WTC11 (cell line): ENCODE results near the gene PRPF31. TPM values are rescaled to one million over a fixed set of nuclear protein-coding genes. Genes with fewer than 3 reads are reported as not detected.
A peak's percentile ranks its signal among the peaks of the same experiment; 100 is the strongest.

Source experiments
- ATAC-seq: fragments of 200-7000 bp; cut with Tn5 transposase; 2 replicates; pipeline ENCODE4 v1.10.0; 2021; ENCODE audit warnings: mild to moderate bottlenecking, moderate library complexity
- CTCF ChIA-PET: fragments of 300-600 bp; sonication (Branson Sonifier 250); formaldehyde crosslinking; loops from one replicate; lab custom pipeline; 2021; ENCODE audit warnings: antibody characterized with exemption; lab: Charles Lee
- POLR2A ChIA-PET: fragments of 350-600 bp; sonication (Branson Sonifier 250); formaldehyde crosslinking; loops from one replicate; lab custom pipeline; 2021; ENCODE audit warnings: antibody characterized with exemption; lab: Charles Lee
- DNase-seq: peaks from one replicate; pipeline ENCODE4 v3.0.0; 2021; ENCODE audit warnings: low spot score
- H3K27ac Mint-ChIP-seq: 2 replicates; pipeline ENCODE4 v1.8.0; 2021; ENCODE audit warnings: mixed read lengths
- H3K27me3 Mint-ChIP-seq: 2 replicates; pipeline ENCODE4 v1.8.0; 2021; ENCODE audit warnings: low read depth, mild to moderate bottlenecking, moderate library complexity, mixed read lengths
- H3K36me3 Mint-ChIP-seq: 2 replicates; pipeline ENCODE4 v1.8.0; 2021; ENCODE audit warnings: mixed read lengths
- H3K4me1 Mint-ChIP-seq: 2 replicates; pipeline ENCODE4 v1.8.0; 2022; ENCODE audit warnings: mixed read lengths
- H3K4me3 Mint-ChIP-seq: 2 replicates; pipeline ENCODE4 v1.8.0; 2021; ENCODE audit warnings: mild to moderate bottlenecking, moderate library complexity, mixed read lengths
- H3K9me3 Mint-ChIP-seq: 2 replicates; pipeline ENCODE4 v1.8.0; 2021; ENCODE audit warnings: mixed read lengths
- NFYB ChIP-seq: sonication (generic); formaldehyde crosslinking; conservative IDR thresholded peaks from 2 replicates; pipeline ENCODE4 v1.8.0; 2022; ENCODE audit warnings: low read depth, missing genetic modification reagents
- SMAD3 ChIP-seq: sonication (generic); formaldehyde crosslinking; IDR thresholded peaks from 2 replicates; pipeline ENCODE4 v1.8.0; 2022; ENCODE audit warnings: missing genetic modification reagents, mild to moderate bottlenecking, borderline replicate concordance
- SMAD4 ChIP-seq: sonication (generic); formaldehyde crosslinking; IDR thresholded peaks from 2 replicates; pipeline ENCODE4 v1.8.0; 2022; ENCODE audit warnings: mild to moderate bottlenecking, missing genetic modification reagents
- SOX15 ChIP-seq: fragments of 250-450 bp; sonication (Bioruptor Pico); IDR thresholded peaks from 2 replicates; pipeline ENCODE4 v1.9.0; 2021; ENCODE audit warnings: mild to moderate bottlenecking
- TEAD4 ChIP-seq: sonication (generic); formaldehyde crosslinking; IDR thresholded peaks from 2 replicates; pipeline ENCODE4 v1.8.0; 2022; ENCODE audit warnings: mild to moderate bottlenecking, missing genetic modification reagents
- ZNF396 ChIP-seq: fragments of 250-450 bp; sonication (Bioruptor Pico); IDR thresholded peaks from 2 replicates; pipeline ENCODE4 v1.8.0; 2021; ENCODE audit warnings: mild to moderate bottlenecking, moderate library complexity, borderline replicate concordance
- ZNF423 ChIP-seq: fragments of 250-450 bp; sonication (Bioruptor Pico); IDR thresholded peaks from 2 replicates; pipeline ENCODE4 v2.1.2; 2022; ENCODE audit warnings: mild to moderate bottlenecking, moderate library complexity
- total RNA-seq: library from RNA; stranded (reverse); gene quantifications from 3 replicates; pipeline ENCODE4 v1.2.3, GENCODE V29; 2021
- TF ChIP-seq, protein P1 (sequence below): fragments of 200-600 bp; IDR thresholded peaks from 2 replicates; pipeline ENCODE4 v1.8.0; 2022; ENCODE audit warnings: antibody characterized with exemption
- TF ChIP-seq, protein P2 (sequence below): sonication (generic); formaldehyde crosslinking; IDR thresholded peaks from 2 replicates; pipeline ENCODE4 v1.8.1; 2022; ENCODE audit warnings: missing genetic modification reagents, borderline replicate concordance
- TF ChIP-seq, protein P3 (sequence below): sonication (generic); formaldehyde crosslinking; IDR thresholded peaks from 2 replicates; pipeline ENCODE4 v1.8.0; 2023; ENCODE audit warnings: missing genetic modification reagents, mild to moderate bottlenecking, borderline replicate concordance
- TF ChIP-seq, protein P4 (sequence below): sonication (generic); formaldehyde crosslinking; IDR thresholded peaks from 2 replicates; pipeline ENCODE4 v1.8.0; 2022; ENCODE audit warnings: mild to moderate bottlenecking, missing genetic modification reagents
- TF ChIP-seq, protein P5 (sequence below): sonication (generic); formaldehyde crosslinking; IDR thresholded peaks from 2 replicates; pipeline ENCODE4 v1.8.0; 2022; ENCODE audit warnings: mild to moderate bottlenecking, missing genetic modification reagents
- TF ChIP-seq, protein P6 (sequence below): sonication (generic); formaldehyde crosslinking; IDR thresholded peaks from 2 replicates; pipeline ENCODE4 v1.8.0; 2022; ENCODE audit warnings: mild to moderate bottlenecking, missing genetic modification reagents
- TF ChIP-seq, protein P7 (sequence below): fragments of 250-450 bp; sonication (Bioruptor Pico); IDR thresholded peaks from 2 replicates; pipeline ENCODE4 v1.8.0; 2021; ENCODE audit warnings: mild to moderate bottlenecking
- TF ChIP-seq, protein P8 (sequence below): sonication (generic); formaldehyde crosslinking; IDR thresholded peaks from 2 replicates; pipeline ENCODE4 v1.8.0; 2023; ENCODE audit warnings: missing genetic modification reagents

The PRPF31 gene
- total RNA-seq, 1 experiment from 2014 or later, result 92.8 TPM

DNA sequence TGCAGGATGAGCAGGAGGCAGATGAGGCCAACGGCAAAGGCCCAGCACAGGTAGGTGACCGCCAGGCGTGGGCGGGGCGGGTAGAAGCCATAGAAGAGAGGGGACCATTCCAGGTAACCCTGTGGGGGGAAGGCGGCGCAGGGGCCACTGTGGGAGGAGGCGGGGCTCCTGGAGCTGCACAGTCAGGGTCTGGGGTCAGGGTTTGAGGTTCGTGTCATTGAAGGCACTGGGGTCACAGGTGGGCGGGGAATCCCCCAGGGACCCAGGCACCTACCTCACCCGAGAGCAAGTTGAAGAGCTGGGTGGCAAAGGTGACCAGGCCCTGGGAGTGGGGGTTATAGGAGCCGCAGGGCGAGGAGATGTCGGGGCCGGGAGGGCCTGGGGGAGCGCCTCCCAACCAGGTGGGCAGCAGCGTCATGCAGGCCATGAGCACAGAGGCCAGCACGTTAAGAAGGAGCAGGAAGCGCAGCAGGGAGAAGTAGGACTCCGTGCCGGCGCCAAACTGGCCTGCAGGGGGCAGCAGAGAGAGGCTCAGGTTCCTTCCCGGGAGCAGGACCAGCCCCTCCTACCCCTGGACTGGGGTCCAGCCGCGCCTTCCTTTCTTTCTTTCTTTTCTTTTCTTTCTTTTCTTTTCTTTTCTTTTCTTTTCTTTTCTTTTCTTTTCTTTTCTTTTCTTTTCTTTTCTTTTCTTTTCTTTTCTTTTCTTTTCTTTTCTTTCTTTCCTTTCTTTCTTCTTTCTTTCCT lies 52.8 kb downstream of the PRPF31 start:
- ATAC-seq (peak; percentile 46), DNase-seq (peak; percentile 99)
- Mint-ChIP-seq H3K4me1 (peaks cover 20% of the 10 kb centered on the region), H3K36me3 (no peaks in the 10 kb centered on the region), H3K4me3 (no peak overlapping the region), H3K27ac (no peak overlapping the region), H3K9me3 (no peaks in the 10 kb centered on the region), H3K27me3 (peaks cover 32% of the 10 kb centered on the region)
- ChIA-PET CTCF (interaction anchor here (1.0 to 3.0 kb wide), 3 partner anchors 12 to 255 kb away, joined by 4 to 14 read pairs (median 12); partner anchors contain the start of gene MBOAT7), POLR2A (no interaction called here)
- TF ChIP-seq, protein P1, sequence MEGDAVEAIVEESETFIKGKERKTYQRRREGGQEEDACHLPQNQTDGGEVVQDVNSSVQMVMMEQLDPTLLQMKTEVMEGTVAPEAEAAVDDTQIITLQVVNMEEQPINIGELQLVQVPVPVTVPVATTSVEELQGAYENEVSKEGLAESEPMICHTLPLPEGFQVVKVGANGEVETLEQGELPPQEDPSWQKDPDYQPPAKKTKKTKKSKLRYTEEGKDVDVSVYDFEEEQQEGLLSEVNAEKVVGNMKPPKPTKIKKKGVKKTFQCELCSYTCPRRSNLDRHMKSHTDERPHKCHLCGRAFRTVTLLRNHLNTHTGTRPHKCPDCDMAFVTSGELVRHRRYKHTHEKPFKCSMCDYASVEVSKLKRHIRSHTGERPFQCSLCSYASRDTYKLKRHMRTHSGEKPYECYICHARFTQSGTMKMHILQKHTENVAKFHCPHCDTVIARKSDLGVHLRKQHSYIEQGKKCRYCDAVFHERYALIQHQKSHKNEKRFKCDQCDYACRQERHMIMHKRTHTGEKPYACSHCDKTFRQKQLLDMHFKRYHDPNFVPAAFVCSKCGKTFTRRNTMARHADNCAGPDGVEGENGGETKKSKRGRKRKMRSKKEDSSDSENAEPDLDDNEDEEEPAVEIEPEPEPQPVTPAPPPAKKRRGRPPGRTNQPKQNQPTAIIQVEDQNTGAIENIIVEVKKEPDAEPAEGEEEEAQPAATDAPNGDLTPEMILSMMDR, result peak; percentile 82
- TF ChIP-seq SMAD3 (no peak), ZNF423 (no peak), SOX15 (CRISPR knock-in tag) (no peak), TEAD4 (no peak), NFYB (CRISPR knock-in tag) (no peak), SMAD4 (no peak), ZNF396 (no peak)
- TF ChIP-seq, protein P2, sequence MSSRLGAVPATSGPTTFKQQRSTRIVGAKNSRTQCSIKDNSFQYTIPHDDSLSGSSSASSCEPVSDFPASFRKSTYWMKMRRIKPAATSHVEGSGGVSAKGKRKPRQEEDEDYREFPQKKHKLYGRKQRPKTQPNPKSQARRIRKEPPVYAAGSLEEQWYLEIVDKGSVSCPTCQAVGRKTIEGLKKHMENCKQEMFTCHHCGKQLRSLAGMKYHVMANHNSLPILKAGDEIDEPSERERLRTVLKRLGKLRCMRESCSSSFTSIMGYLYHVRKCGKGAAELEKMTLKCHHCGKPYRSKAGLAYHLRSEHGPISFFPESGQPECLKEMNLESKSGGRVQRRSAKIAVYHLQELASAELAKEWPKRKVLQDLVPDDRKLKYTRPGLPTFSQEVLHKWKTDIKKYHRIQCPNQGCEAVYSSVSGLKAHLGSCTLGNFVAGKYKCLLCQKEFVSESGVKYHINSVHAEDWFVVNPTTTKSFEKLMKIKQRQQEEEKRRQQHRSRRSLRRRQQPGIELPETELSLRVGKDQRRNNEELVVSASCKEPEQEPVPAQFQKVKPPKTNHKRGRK, result peak; percentile 39; the same call in 1 of the 2 replicates
- TF ChIP-seq, protein P3, sequence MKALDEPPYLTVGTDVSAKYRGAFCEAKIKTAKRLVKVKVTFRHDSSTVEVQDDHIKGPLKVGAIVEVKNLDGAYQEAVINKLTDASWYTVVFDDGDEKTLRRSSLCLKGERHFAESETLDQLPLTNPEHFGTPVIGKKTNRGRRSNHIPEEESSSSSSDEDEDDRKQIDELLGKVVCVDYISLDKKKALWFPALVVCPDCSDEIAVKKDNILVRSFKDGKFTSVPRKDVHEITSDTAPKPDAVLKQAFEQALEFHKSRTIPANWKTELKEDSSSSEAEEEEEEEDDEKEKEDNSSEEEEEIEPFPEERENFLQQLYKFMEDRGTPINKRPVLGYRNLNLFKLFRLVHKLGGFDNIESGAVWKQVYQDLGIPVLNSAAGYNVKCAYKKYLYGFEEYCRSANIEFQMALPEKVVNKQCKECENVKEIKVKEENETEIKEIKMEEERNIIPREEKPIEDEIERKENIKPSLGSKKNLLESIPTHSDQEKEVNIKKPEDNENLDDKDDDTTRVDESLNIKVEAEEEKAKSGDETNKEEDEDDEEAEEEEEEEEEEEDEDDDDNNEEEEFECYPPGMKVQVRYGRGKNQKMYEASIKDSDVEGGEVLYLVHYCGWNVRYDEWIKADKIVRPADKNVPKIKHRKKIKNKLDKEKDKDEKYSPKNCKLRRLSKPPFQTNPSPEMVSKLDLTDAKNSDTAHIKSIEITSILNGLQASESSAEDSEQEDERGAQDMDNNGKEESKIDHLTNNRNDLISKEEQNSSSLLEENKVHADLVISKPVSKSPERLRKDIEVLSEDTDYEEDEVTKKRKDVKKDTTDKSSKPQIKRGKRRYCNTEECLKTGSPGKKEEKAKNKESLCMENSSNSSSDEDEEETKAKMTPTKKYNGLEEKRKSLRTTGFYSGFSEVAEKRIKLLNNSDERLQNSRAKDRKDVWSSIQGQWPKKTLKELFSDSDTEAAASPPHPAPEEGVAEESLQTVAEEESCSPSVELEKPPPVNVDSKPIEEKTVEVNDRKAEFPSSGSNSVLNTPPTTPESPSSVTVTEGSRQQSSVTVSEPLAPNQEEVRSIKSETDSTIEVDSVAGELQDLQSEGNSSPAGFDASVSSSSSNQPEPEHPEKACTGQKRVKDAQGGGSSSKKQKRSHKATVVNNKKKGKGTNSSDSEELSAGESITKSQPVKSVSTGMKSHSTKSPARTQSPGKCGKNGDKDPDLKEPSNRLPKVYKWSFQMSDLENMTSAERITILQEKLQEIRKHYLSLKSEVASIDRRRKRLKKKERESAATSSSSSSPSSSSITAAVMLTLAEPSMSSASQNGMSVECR, result no peak
- TF ChIP-seq, protein P4, sequence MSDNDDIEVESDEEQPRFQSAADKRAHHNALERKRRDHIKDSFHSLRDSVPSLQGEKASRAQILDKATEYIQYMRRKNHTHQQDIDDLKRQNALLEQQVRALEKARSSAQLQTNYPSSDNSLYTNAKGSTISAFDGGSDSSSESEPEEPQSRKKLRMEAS (CRISPR knock-in tag), result peak; percentile 14; the same call in 1 of the 2 replicates
- TF ChIP-seq, protein P5, sequence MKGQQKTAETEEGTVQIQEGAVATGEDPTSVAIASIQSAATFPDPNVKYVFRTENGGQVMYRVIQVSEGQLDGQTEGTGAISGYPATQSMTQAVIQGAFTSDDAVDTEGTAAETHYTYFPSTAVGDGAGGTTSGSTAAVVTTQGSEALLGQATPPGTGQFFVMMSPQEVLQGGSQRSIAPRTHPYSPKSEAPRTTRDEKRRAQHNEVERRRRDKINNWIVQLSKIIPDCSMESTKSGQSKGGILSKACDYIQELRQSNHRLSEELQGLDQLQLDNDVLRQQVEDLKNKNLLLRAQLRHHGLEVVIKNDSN (CRISPR knock-in tag), result no peak
- TF ChIP-seq, protein P6, sequence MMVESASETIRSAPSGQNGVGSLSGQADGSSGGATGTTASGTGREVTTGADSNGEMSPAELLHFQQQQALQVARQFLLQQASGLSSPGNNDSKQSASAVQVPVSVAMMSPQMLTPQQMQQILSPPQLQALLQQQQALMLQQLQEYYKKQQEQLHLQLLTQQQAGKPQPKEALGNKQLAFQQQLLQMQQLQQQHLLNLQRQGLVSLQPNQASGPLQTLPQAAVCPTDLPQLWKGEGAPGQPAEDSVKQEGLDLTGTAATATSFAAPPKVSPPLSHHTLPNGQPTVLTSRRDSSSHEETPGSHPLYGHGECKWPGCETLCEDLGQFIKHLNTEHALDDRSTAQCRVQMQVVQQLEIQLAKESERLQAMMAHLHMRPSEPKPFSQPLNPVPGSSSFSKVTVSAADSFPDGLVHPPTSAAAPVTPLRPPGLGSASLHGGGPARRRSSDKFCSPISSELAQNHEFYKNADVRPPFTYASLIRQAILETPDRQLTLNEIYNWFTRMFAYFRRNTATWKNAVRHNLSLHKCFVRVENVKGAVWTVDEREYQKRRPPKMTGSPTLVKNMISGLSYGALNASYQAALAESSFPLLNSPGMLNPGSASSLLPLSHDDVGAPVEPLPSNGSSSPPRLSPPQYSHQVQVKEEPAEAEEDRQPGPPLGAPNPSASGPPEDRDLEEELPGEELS (CRISPR knock-in tag), result no peak
- TF ChIP-seq, protein P7, sequence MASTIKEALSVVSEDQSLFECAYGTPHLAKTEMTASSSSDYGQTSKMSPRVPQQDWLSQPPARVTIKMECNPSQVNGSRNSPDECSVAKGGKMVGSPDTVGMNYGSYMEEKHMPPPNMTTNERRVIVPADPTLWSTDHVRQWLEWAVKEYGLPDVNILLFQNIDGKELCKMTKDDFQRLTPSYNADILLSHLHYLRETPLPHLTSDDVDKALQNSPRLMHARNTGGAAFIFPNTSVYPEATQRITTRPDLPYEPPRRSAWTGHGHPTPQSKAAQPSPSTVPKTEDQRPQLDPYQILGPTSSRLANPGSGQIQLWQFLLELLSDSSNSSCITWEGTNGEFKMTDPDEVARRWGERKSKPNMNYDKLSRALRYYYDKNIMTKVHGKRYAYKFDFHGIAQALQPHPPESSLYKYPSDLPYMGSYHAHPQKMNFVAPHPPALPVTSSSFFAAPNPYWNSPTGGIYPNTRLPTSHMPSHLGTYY (CRISPR knock-in tag), result 0 out of 2 replicates have a peak, but pooled peaks have one; percentile 11
- TF ChIP-seq, protein P8, sequence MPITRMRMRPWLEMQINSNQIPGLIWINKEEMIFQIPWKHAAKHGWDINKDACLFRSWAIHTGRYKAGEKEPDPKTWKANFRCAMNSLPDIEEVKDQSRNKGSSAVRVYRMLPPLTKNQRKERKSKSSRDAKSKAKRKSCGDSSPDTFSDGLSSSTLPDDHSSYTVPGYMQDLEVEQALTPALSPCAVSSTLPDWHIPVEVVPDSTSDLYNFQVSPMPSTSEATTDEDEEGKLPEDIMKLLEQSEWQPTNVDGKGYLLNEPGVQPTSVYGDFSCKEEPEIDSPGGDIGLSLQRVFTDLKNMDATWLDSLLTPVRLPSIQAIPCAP (CRISPR knock-in tag), result no peak
